GM12878 (cell line): ENCODE results near the gene PCTP.

Source experiments
- BCLAF1 ChIP-seq: fragments of 450-650 bp; IDR thresholded peaks from 2 replicates; pipeline ENCODE4 v1.6.1; 2017; ENCODE audit warnings: antibody characterized with exemption, mild to moderate bottlenecking, moderate library complexity
- RAD51 ChIP-seq: fragments of 450-650 bp; IDR thresholded peaks from 2 replicates; pipeline ENCODE4 v1.6.1; 2016; ENCODE audit warnings: moderate library complexity, mild to moderate bottlenecking, inconsistent platforms
- YBX1 ChIP-seq: fragments of 450-650 bp; IDR thresholded peaks from 2 replicates; pipeline ENCODE4 v1.6.1; 2016; ENCODE audit warnings: antibody characterized with exemption

DNA sequence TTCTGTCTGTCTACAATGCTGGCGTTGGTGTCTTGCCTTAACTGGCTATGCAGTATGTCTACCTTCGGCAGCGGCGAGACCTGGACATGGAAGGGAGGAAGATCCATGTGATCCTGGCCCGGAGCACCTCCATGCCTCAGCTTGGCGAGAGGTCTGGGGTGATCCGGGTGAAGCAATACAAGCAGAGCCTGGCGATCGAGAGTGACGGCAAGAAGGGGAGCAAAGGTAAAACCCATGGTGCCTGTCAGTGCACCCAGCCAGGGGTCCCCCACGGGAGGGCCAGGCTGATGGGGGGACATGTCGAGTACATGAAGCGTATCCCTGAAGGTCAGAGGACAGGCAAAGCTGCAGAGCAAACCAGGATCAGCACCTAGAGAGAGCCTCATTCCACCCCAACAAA is 22.8 kb downstream of the PCTP start:
- TF ChIP-seq YBX1 (no peak), BCLAF1 (no peak), RAD51 (no peak)
